Glomerular endothelial cell (primary cell): Measurements from ENCODE around the gene PCSK2. TPM values are rescaled to one million over a fixed set of nuclear protein-coding genes. Genes with fewer than 3 reads are reported as not detected.

ENCODE experiments used
- DNase-seq: peaks from one replicate; pipeline ENCODE4 v3.0.0-alpha.2; 2011; ENCODE audit warnings: low read depth, low spot score; ENCODE audit errors: extremely low read depth
- total RNA-seq: library from RNA; depleted of rRNA; stranded (reverse); fragments of >200 nt; gene quantifications from 2 replicates; pipeline ENCODE4 v1.2.3, GENCODE V29; 2015

Gene PCSK2
- total RNA-seq, 1 donor from 2014 or later, result not detected

DNA sequence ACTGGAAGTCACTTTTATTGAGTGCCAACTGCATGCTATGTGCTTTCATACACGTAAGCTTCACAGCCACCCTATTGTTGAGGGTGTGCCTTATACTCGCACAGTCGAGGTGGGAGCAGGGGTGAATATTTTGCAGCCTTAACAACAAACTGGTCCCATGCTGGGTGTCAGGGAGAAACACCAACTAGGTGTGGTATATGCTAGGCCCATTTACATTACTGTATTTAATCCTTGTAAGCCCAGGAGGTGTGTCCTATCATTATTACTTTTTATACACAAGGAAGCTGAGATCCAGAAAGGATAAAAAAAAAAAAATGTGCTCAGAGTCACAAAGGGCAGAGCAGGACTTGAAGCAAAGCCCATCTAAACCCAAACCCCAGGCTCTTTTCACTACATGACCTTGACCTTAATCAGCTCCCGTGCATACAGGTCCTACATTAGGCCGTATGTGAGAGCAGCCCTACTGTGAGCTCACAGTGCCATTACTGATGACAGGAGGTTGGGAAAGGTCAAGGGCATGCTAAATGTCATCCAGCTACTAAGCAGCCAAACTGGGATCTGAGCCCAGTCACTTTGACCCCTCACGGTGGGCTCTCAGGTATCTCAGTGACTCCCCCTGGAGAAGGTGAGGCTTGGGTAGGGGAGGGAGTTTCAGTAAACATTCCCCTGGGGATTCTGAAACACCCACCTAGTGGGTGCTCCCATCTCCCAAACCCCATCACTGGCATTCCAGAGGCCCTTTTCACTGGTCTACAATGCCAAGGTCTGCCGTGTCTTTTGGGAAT lies 242.6 kb downstream of the PCSK2 start:
- no peak for DNase-seq

DNA sequence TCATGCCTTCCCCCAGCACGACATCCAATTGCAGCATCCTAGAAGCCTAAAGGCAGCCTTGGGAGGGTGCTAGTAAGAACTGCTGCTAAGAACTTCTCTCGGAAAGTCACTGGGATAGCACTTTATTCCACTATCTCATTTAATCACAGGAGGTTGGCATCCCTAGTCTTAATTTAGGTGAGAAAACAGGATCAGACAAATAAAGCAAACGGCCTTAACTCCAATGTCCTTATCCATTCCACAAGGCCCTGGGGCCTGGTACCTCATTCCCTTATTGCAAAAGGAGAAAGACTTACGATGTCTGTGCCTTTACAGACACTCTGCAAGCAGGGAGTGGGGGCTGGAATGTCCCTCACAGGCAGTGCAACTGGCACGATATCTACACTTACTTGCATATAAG lies 243.7 kb downstream of the PCSK2 start:
- no peak for DNase-seq

GRCh38 chr20:17470973-17471372 lies 244.1 kb downstream of the PCSK2 start:
- no peak for DNase-seq

DNA sequence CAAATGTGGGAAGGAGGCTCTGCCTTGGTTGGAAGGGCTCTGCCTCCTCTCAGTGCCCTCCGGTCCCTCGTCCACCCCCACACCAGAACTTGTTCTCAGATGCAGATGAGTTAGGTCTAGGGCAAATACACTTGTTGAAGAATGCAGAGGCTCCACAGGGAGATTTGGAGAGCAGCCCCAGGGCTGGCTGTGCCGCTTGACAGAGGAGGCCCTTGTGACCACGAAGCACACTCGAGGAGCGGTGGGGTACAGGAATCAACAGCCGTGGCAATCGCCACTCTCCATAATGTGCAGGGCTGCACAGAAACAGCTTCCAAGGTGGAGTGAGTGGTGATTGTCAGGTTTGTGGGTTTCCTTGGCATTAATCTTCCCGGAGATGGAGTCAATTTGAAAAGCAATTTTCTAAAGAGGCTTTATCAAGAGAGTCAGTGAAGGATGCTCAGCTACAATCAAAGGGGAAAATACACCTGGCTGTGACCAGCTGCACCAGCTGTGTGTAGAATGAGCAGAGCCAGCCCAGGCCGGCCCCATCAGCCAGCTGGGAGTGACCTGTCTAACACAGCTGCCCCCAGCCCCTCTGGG lies 244.9 kb downstream of the PCSK2 start:
- DNase-seq, result no peak

GRCh38 chr20:17473659-17474058 lies 246.8 kb downstream of the PCSK2 start:
- no peak for DNase-seq

DNA sequence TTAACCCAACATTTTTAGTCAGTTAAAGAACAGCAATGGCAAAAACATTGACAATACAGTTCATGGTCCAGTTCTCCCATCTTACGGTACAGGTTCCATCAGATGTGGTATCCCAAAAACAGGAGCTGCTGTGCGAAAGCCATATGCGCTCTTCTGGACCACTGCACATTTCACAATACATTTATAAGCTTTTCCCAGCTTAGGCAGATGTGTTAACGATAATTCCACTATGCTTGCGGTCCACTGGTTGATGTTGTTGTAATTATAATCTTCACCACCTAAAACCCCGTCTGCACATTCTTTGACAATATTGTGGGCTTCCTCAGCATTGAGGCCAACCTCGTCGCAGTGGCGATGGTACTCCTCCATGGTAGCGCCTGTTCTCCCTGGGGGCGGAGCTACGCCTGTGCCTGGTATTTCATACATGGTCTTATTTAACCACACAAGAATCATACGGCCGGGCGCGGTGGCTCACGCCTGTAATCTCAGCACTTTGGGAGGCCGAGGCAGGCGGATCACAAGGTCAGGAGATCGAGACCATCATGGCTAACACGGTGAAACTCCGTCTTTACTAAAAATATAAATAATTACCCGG lies 252.3 kb downstream of the PCSK2 start:
- no peak for DNase-seq

DNA sequence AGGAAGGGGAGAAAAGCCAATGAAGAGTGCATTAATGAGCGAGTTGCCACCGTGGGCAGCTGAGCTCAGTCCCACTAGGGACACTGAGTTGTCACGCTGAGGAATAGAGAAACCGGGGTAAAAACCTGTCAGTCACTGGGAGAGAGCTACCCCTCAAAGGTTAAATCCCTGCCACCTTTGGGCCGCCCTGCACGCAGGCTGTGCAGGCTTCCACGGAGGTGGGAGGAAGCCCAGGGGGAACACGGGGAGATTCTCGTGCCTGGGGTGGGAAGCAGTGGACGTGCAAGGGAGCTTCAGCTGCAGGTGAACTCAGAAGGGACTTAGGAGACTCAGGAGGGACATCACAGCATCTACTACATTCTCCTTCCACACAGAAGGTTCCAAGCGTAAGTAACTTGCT lies 253.9 kb downstream of the PCSK2 start:
- no peak for DNase-seq

DNA sequence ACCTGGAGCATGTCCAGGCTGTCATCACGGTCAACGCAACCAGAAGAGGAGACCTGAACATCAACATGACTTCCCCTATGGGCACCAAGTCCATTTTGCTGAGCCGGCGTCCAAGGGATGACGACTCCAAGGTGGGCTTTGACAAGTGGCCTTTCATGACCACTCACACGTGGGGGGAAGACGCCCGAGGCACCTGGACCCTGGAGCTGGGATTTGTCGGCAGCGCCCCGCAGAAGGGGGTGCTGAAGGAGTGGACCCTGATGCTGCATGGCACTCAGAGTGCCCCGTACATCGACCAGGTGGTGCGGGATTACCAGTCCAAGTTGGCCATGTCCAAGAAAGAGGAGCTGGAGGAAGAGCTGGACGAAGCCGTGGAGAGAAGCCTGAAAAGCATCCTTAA lies 254.8 kb downstream of the PCSK2 start:
- DNase-seq, result no peak

DNA sequence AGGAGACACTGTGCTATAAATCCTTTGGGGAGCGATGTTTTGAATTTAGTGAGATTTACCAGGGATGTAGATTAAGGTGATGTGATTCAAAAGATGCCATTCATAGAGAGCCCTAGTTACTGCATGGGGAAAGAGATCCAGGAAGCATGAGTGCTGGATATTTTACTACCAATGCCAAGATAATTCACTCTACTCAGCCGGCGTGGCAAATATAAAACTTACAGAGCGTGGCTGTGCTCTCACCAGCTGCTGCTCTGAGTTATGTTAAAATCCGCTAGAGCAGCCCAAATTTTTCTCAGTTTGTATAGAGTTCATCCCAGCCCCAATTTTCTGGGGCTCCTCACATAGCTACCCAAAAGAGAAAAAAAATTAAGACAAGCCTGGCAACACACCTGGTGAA lies 255.7 kb downstream of the PCSK2 start:
- DNase-seq, result no peak

- no peak for DNase-seq
Measured at GRCh38 chr20:17485017-17485416, 258.2 kb downstream of the PCSK2 start.

DNA sequence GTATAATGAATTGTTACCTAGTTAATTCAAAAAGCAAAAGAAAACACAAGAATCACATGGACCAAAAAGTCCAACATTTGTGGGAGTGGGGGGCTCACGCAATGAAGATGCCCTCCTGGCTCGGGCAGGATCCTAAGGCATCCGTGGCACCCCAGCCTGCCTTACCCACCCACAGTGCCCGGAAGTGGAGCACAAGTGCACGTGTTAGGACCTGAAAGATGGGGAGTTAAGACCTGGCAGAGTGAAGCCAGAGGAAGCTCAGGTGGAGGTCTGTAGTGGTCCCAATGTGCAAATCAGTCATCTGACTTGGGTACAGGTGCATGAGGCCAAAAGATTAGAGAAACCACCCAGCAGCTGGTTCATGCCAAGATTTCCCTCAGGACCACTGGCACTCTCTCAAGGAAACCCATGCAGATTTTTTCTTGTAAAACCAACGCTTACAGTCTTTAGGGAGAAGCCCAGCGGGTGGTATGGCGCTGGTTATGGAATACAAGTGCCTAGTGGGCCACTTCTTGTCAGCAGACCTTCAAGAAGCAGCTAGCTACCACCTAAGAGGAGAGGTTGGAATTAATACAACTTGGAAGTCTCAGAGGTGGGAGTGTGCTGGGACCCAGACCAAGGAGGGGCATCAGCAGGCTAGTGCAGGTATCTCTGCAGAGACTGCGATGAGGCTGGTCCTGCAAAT lies 262.2 kb downstream of the PCSK2 start:
- DNase-seq, result no peak

- DNase-seq, result no peak
Measured at GRCh38 chr20:17490501-17490900, 263.7 kb downstream of the PCSK2 start.

DNA sequence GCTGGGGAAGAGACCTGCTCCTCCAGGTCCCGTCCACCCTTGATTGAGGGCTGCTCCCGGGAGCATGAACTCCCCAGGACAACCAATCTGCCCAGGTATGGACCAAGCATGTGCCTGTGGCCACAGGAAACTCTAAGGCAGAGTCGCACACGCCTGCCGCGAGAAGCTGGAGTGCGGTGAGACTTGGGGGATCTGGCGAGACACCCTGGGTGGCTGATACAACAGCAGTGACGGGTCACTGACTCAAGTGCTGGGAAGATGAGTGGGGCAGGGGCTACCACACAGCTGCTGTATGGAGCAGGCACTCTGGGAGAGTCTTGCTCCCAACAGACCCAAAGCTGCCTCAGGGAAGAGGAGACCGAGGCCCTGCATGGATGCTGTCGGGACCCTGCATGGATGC lies 264.2 kb downstream of the PCSK2 start:
- no peak for DNase-seq

DNA sequence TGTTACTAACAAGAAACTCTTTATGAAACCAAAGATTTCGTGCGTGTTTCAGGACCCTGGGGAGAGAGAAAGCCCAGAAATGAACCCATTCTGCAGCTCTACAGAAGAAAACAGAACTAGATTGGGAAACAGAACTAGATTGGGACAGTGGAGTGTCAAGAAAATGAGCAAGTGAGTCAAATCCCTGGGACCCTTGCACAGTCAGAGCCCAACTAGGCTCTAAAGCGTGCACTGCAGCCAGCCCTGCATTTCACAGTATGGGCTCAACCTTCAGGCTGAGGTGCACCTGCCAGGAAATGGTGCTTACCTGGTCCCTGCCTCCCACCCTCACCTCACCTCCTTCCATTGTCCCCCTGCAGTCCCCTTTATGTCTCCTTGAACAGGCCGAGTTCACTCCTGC lies 264.6 kb downstream of the PCSK2 start:
- no peak for DNase-seq

GRCh38 chr20:17493173-17493572 lies 266.3 kb downstream of the PCSK2 start:
- DNase-seq, result no peak

DNA sequence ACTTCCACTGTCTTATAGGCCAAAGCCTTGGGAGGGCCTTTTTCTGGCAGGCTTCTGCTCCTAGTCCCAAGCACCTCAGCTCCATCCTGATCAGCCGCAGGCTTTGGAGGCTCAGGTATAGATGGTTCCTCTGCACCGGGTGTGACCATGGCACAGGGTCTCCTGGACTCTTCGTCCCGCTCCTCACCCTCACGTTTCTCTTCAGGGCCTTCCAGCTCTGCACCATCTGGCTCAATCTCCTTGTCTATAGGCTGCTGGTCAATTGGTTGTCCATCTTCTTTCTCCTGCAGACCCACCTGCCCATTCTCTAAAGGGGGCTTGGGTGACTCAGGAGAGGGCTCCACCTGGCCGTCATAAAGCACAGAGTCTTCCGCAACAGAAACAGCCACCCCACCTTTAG lies 267.4 kb downstream of the PCSK2 start:
- no peak for DNase-seq

DNA sequence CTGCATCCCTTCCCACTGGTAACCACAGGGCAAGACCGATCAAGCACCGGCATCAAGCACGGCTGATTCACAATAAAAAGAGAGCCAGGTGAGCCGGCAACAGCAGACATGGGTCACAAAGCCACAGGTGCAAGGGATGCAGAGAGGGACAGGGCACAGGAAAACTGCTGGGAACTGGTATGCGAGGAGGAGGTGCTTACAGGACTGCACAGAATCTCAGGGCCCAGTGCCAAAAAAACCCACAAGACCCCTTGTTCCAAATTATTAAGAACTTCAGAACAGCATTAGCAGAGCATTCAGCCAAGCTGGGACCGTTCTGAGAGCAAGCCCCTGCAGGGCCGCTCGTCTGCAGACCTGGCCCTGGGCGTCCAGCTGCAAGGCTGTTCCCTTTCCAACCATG lies 269.0 kb downstream of the PCSK2 start:
- no peak for DNase-seq

DNA sequence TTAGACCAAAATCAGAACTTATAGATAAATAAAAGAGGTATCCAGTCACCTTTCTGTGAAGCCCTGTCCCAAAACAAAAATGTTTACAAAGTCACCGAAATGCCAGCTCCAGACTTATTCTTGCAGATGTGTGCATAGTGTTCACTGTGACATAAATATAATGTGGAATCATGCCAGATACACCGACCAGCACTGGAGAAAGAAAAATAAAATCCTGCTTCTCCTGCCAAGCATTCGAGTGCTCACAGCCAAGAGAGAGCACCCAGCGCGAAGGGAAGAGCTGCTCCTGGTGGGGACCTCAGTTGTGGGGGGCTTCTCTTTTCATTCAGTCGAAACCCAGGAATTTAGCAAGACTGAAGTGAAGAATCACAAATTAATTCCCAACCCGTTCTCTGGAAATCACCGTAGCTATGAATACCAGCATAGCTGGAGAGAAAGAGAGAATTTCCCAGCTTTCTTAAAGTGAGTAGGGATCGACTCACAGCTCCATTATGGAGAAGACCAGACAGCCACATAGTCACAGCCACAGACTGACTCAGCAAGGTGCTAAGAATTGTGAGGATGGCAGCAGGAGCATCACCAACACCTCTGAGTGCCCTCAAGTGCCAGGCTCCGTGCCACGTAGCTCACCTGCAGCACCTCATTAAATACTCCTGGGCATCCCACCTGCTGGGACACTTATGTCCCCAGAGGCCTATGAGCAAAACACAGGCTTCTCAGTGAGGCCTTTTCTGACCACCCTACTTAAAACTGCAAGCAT lies 271.2 kb downstream of the PCSK2 start:
- DNase-seq, result no peak

DNA sequence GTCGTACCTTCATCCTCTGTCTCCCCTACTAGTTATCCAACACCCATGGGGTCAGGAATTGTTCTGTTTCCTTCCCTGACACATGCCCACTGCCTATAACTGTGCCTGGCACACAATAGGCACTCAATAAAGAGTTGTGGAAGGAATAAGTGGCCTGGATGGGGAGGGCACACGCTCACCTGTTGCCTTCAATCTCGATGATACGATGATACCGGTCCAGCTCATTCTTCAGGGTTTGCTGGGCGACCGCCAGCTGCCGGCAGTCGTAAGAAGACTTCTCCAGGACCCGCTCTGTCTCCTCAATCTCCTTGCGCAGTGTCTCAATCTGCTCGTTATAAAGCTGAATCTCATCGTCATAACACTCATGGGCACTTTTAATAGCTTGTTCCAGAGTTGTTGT lies 271.8 kb downstream of the PCSK2 start:
- DNase-seq, result no peak

- DNase-seq, result no peak
Measured at GRCh38 chr20:17499041-17499440, 272.2 kb downstream of the PCSK2 start.

GRCh38 chr20:17500271-17500670 lies 273.4 kb downstream of the PCSK2 start:
- no peak for DNase-seq
